ENCODE measurements around the gene FTCDNL1. TPM values are rescaled to one million over a fixed set of nuclear protein-coding genes. Genes with fewer than 3 reads are reported as not detected.

Gene FTCDNL1
- total and polyA plus RNA-seq, 9 of the 15 experiments (the other 6 are each of a cell fraction or from before 2014, with no cell fraction given) = 0.13 to 0.58 (median 0.32) TPM

GRCh38 chr2:199869227-199869541, 18.2 kb upstream of the FTCDNL1 start (continued):
- TF ChIP-seq ZNF133 (CRISPR knock-in tag; IDR thresholded peaks at IDR 0.05) = no peak
- TF ChIP-seq COPS2 (conservative IDR thresholded peaks at IDR 0.05) = no peak
- no peak for TF ChIP-seq ESRRB (CRISPR knock-in tag; IDR thresholded peaks at IDR 0.05; ENCODE audit: borderline replicate concordance)
- TF ChIP-seq SRSF7 (optimal IDR thresholded peaks at IDR 0.05; ENCODE audit: low read depth, low read length) = no peak
- no peak for TF ChIP-seq NFIX (CRISPR knock-in tag; IDR thresholded peaks at IDR 0.05; ENCODE audit: low read depth)

- POLR2A ChIA-PET = no interaction called here
Measured at GRCh38 chr2:199868431-199869226, 17.6 kb upstream of the FTCDNL1 start.

More at GRCh38 chr2:199868431-199869226, 17.6 kb upstream of the FTCDNL1 start:
- intact Hi-C loops (cut with micrococcal nuclease) (no loop called here), in situ Hi-C loops (cut with MboI) (no loop called here)
- H3K9ac ChIP-seq (ENCODE audit: insufficient read depth in 1 of 2, low read depth in 2 of 2, low read length in 2 of 2) = no peak overlapping the region
- H3K4me3 ChIP-seq = no peak overlapping the region
- H3K4me2 ChIP-seq (ENCODE audit: insufficient read depth, low read length) = no peak overlapping the region
- no peaks in the 10 kb centered on the region for H3K36me3 ChIP-seq (ENCODE audit: control insufficient read depth, insufficient read depth, low read length)
- TF ChIP-seq ZNF780A (CRISPR knock-in tag; IDR thresholded peaks at IDR 0.05) (no peak), MGA (IDR thresholded peaks at IDR 0.05) (no peak), KHSRP (IDR thresholded peaks at IDR 0.05) (no peak)
- no peak for FAIRE-seq
- no peaks in the 10 kb centered on the region for H3K27me3 ChIP-seq (ENCODE audit: control insufficient read depth in 2 of 2, insufficient read depth in 2 of 2, low read length in 2 of 2)
- H2AFZ ChIP-seq (ENCODE audit: low read depth, low read length) = no peak overlapping the region
- H3K9me3 ChIP-seq (replicated peaks; ENCODE audit: control insufficient read depth, insufficient read depth, low read depth, low read length) = no peaks in the 10 kb centered on the region; the same call in 1 of the 2 replicates
- no peaks in the 10 kb centered on the region for H4K20me1 ChIP-seq (replicated peaks; ENCODE audit: control insufficient read depth, insufficient read depth, low read length)
- H3K9me1 ChIP-seq (ENCODE audit: control insufficient read depth, insufficient read depth, low read length) = no peaks in the 10 kb centered on the region
- no peaks in the 10 kb centered on the region for H3K4me1 ChIP-seq (replicated peaks in 1 of 2; ENCODE audit: control insufficient read depth in 2 of 2, insufficient read depth in 2 of 2, low read length in 2 of 2)
- DNase-seq (ENCODE audit: extremely low read depth in 1 of 4, low spot score in 3 of 4) = no peak
- H3K27ac ChIP-seq (ENCODE audit: extremely low read depth, low read depth, low read length) = no peak overlapping the region
- CTCF ChIA-PET (ENCODE audit: low intra/inter-chr PET ratio) = no interaction called here
- BruUV-seq (replicated peaks) = no TSS peak
- 0% methylated on average over 5 of the region's 5 CpGs for WGBS (ENCODE audit: insufficient coverage, low coverage, missing lambda C conversion rate)
- no peak for ATAC-seq
- H3K79me2 ChIP-seq (ENCODE audit: control insufficient read depth, insufficient read depth, low read length) = no peaks in the 10 kb centered on the region

All from K562 (cell line).